Measurements from ENCODE around the gene RASSF7.
"Not testable (repeated sequence)": the region's sequence is repeated elsewhere in the genome, so short reads cannot be mapped to it uniquely, and the experiment has no call there.

The RASSF7 gene

DNA sequence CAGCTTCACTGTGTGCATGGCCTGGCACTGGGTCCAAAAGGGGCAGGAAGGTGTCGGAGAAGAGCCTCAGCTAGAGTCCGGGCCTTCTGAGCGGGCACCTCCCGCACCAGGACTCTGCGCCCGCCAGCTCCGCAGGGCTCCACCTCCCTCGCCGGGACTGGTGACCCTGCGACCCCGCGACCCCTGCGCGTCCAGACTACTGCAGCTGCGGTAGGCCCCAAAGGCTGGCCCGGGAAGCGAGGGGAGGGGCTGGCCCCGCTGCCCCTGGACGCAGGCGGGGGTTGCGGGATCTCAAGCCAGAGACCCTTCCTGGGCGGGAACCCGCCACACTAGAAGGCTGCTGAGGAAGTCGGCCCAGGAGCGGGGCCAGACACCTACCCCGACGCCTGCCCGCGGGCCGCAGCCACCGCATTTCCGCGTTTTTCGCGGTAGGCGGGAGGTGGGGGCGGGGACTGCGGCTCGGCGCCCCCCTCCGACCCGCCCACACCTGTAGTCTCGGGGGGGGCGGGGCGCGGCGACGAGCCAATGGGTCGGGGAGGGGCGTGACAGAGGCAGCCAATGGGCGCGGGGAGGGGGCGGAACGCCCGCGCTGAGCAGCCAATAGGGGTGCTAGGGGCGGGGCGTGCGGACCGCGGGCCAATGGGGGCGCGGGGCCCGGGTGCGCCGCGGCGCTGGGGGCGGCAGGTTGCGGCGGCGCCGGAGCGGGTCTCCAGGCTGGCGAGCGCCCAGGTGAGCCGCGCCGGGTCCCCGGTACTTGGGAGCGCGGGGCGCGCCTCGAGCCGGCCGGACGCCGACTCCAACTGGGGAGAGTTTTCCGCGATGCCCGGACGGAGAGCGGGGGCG is at the start of gene RASSF7, which contains the start of gene LMNTD2:
Gene RASSF7, plus strand, starts transcription at position 666 of the 843 bp plus-strand sequence. CDS start 799 bp downstream, outside the sequence.
Gene LMNTD2, minus strand, starts transcription at position 434 of the 843 bp plus-strand sequence. Its CDS starts 22 bp downstream, at position 412.
- Histone ChIP-seq H3K9me3 (ENCODE audit: control insufficient read depth, insufficient read depth, low read length) (no peaks in the 10 kb centered on the region), H3K4me1 (ENCODE audit: control insufficient read depth, insufficient read depth, low read length) (peaks cover 3% of the 10 kb centered on the region), H3K36me3 (ENCODE audit: control insufficient read depth, insufficient read depth, low read length) (peaks cover 23% of the 10 kb centered on the region), H3K9ac (ENCODE audit: low read depth, low read length) (peak within 1 kb of the TSS; percentile 79), H3K4me3 (ENCODE audit: low read depth, low read length) (peak within 1 kb of the TSS; percentile 58), H3K27me3 (ENCODE audit: control insufficient read depth, insufficient read depth, low read length) (peaks cover 17% of the 10 kb centered on the region)

DNA sequence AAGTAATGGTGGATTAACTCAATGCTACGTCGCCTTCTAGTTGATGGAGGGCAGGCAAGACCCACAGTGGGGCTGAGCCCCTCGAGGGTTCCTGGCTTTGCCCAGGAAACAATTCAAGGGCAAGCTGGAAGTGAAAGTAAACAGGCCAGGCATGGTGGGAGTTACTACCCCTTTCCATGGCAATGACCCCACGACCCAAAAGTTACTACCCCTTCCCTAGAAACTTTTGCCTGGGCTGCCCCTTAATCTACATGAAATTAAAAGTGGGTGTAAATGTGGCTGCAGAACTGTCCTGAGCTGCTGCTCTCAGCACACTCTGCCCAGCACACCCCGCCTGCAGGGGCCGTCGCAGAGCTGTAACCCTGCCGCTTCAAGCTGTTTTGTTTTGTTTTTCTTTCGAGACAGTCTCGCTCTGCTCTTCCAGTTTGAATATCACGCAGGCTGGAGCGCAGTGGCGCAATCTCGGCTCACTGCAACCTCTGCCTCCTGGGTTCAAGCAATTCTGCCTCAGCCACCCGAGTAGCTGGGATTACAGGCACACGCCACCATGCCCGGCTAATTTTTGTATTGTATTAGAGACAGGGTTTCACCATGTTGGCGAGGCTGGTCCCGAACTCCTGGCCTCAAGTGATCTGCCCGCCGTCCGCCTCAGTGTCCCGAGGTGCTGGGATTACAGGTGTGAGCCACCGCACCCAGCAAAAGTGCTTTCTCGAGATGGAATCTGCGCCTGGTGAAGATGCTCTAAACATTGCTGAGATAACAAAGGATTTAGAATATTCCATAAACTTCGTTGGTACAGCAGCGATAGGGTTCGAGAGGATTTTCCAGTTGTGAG is 47.8 kb upstream of the RASSF7 start:
- Histone ChIP-seq H3K36me3 (ENCODE audit: control insufficient read depth, insufficient read depth, low read length) (peaks cover 5% of the 10 kb centered on the region), H3K27me3 (ENCODE audit: control insufficient read depth, insufficient read depth, low read length) (no peaks in the 10 kb centered on the region), H3K4me3 (ENCODE audit: low read depth, low read length) (no peak overlapping the region), H3K9ac (ENCODE audit: low read depth, low read length) (no peak overlapping the region), H3K9me3 (ENCODE audit: control insufficient read depth, insufficient read depth, low read length) (no peaks in the 10 kb centered on the region), H3K4me1 (ENCODE audit: control insufficient read depth, insufficient read depth, low read length) (no peaks in the 10 kb centered on the region)

GRCh38 chr11:514606-515005 is 46.2 kb upstream of the RASSF7 start:
- H3K4me3 ChIP-seq (ENCODE audit: low read depth, low read length): no peak overlapping the region
- H3K9ac ChIP-seq (ENCODE audit: low read depth, low read length): no peak overlapping the region
- no peaks in the 10 kb centered on the region for H3K4me1 ChIP-seq (ENCODE audit: control insufficient read depth, insufficient read depth, low read length)
- peaks cover 3% of the 10 kb centered on the region for H3K36me3 ChIP-seq (ENCODE audit: control insufficient read depth, insufficient read depth, low read length)
- H3K27me3 ChIP-seq (ENCODE audit: control insufficient read depth, insufficient read depth, low read length): no peaks in the 10 kb centered on the region
- no peaks in the 10 kb centered on the region for H3K9me3 ChIP-seq (ENCODE audit: control insufficient read depth, insufficient read depth, low read length)

GRCh38 chr11:515131-515530 is 45.6 kb upstream of the RASSF7 start:
- Histone ChIP-seq H3K27me3 (ENCODE audit: control insufficient read depth, insufficient read depth, low read length) (no peaks in the 10 kb centered on the region), H3K9ac (ENCODE audit: low read depth, low read length) (no peak overlapping the region), H3K36me3 (ENCODE audit: control insufficient read depth, insufficient read depth, low read length) (peaks cover 3% of the 10 kb centered on the region), H3K4me3 (ENCODE audit: low read depth, low read length) (no peak overlapping the region), H3K9me3 (ENCODE audit: control insufficient read depth, insufficient read depth, low read length) (no peaks in the 10 kb centered on the region), H3K4me1 (ENCODE audit: control insufficient read depth, insufficient read depth, low read length) (no peaks in the 10 kb centered on the region)

DNA sequence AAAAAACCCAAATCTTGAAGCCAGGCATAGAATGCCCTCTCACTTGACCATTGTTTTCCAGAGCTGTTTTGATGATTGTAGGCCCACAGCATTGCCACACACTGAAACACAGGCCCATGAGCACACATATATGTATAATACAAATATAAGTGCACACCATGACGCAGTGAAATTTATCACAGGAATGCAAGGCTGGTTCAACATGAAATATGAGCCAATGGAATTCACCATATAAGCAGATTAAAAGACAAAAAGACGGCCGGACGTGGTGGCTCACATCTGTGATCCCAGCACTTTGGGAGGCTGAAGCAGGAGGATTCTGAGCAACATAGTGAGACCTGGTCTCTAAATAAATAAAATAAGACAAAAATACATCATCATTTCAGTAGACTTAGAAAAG is 44.4 kb upstream of the RASSF7 start:
- Histone ChIP-seq H3K4me1 (ENCODE audit: control insufficient read depth, insufficient read depth, low read length) (no peaks in the 10 kb centered on the region), H3K9me3 (ENCODE audit: control insufficient read depth, insufficient read depth, low read length) (no peaks in the 10 kb centered on the region), H3K4me3 (ENCODE audit: low read depth, low read length) (no peak overlapping the region), H3K27me3 (ENCODE audit: control insufficient read depth, insufficient read depth, low read length) (no peaks in the 10 kb centered on the region), H3K9ac (ENCODE audit: low read depth, low read length) (no peak overlapping the region), H3K36me3 (ENCODE audit: control insufficient read depth, insufficient read depth, low read length) (peaks cover 3% of the 10 kb centered on the region)

DNA sequence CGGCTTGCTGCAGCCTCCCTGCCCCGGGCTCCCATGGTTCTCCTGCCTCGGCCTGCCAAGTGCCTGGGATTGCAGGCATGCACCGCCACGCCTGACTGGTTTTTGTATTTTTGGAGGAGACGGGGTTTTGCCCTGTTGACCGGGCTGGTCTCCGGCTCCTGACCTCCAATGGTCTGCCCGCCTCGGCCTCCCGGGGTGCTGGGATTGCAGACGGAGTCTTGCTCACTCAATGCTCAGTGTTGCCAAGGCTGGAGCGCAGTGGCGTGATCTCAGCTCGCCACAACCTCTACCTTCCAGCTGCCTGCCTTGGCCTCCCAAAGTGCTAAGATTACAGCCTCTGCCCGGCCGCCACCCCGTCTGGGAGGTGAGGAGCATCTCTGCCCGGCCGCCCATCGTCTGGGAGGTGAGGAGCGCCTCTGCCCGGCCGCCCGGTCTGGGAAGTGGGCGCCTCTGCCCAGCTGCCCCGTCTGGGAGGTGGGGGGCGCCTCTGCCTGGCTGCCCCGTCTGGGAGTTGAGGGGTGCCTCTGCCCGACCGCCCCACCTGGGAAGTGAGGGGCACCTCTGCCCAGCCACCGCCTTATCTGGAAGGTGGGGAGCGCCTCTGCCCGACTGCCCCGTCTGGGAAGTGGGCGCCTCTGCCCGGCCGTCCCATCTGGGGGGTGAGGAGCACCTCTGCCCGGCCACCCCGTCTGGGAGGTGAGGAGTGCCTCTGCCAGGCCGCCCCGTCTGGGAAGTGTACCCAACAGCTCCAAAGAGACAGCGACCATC is 43.7 kb upstream of the RASSF7 start:
- H3K36me3 ChIP-seq (ENCODE audit: control insufficient read depth, insufficient read depth, low read length); H3K9ac ChIP-seq (ENCODE audit: low read depth, low read length); H3K4me1 ChIP-seq (ENCODE audit: control insufficient read depth, insufficient read depth, low read length); H3K4me3 ChIP-seq (ENCODE audit: low read depth, low read length); H3K27me3 ChIP-seq (ENCODE audit: control insufficient read depth, insufficient read depth, low read length); H3K9me3 ChIP-seq (ENCODE audit: control insufficient read depth, insufficient read depth, low read length): not testable (repeated sequence)

DNA sequence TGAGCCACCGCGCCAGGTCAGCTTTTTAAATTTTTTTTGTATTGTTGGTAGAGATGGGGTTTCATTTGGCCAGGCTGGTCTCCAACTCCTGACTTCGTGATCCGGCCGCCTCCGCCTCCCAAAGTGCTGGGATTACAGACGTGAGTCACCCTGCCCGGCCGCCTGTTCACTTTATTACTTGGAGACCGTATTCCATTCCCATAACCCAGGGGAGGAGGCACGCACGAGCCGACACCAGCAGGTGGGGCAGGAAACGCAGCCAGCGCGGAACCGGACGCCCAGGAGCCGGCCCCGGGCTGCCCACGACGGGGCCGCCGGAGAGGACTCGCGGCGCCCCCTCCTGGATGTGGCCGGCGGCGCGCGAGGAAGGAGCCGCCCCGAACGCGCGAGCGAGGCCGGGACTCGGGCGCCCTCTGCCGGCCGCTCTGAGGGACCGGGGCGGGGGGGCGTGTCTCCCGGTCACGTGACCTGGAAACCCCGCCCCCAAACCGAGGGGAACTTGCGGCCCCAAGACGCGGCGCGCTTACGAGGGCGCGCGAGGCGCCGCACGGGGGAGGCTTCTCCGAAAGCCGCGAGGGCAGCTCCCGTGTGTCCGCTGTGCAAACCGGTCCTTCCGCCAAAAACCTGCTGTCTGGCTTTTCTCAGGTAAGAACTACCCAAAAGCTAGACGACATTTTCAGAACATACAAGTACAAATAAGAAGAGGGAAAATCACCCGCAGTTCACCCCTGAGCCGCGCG is 42.1 kb upstream of the RASSF7 start:
- H3K9me3 ChIP-seq (ENCODE audit: control insufficient read depth, insufficient read depth, low read length): no peaks in the 10 kb centered on the region
- H3K9ac ChIP-seq (ENCODE audit: low read depth, low read length): no peak overlapping the region
- H3K4me3 ChIP-seq (ENCODE audit: low read depth, low read length): peak overlapping the region; percentile 30
- H3K36me3 ChIP-seq (ENCODE audit: control insufficient read depth, insufficient read depth, low read length): peaks cover 3% of the 10 kb centered on the region
- H3K4me1 ChIP-seq (ENCODE audit: control insufficient read depth, insufficient read depth, low read length): no peaks in the 10 kb centered on the region
- H3K27me3 ChIP-seq (ENCODE audit: control insufficient read depth, insufficient read depth, low read length): no peaks in the 10 kb centered on the region

- Histone ChIP-seq H3K9me3 (ENCODE audit: control insufficient read depth, insufficient read depth, low read length) (no peaks in the 10 kb centered on the region), H3K4me1 (ENCODE audit: control insufficient read depth, insufficient read depth, low read length) (no peaks in the 10 kb centered on the region)
Observed at GRCh38 chr11:520428-521176, 40.2 kb upstream of the RASSF7 start.

GRCh38 chr11:521177-521688 is 39.5 kb upstream of the RASSF7 start:
- Histone ChIP-seq H3K4me1 (ENCODE audit: control insufficient read depth, insufficient read depth, low read length) (no peaks in the 10 kb centered on the region), H3K4me3 (ENCODE audit: low read depth, low read length) (no peak overlapping the region), H3K27me3 (ENCODE audit: control insufficient read depth, insufficient read depth, low read length) (no peaks in the 10 kb centered on the region), H3K9ac (ENCODE audit: low read depth, low read length) (no peak overlapping the region), H3K36me3 (ENCODE audit: control insufficient read depth, insufficient read depth, low read length) (no peaks in the 10 kb centered on the region), H3K9me3 (ENCODE audit: control insufficient read depth, insufficient read depth, low read length) (no peaks in the 10 kb centered on the region)

More at GRCh38 chr11:520428-521176, 40.2 kb upstream of the RASSF7 start:
- no peak overlapping the region for H3K4me3 ChIP-seq (ENCODE audit: low read depth, low read length)
- H3K9ac ChIP-seq (ENCODE audit: low read depth, low read length): no peak overlapping the region
- H3K36me3 ChIP-seq (ENCODE audit: control insufficient read depth, insufficient read depth, low read length): peaks cover 3% of the 10 kb centered on the region
- no peaks in the 10 kb centered on the region for H3K27me3 ChIP-seq (ENCODE audit: control insufficient read depth, insufficient read depth, low read length)

GRCh38 chr11:526192-526591 is 34.6 kb upstream of the RASSF7 start:
- H3K4me1 ChIP-seq (ENCODE audit: control insufficient read depth, insufficient read depth, low read length): no peaks in the 10 kb centered on the region
- H3K4me3 ChIP-seq (ENCODE audit: low read depth, low read length): no peak overlapping the region
- H3K27me3 ChIP-seq (ENCODE audit: control insufficient read depth, insufficient read depth, low read length): no peaks in the 10 kb centered on the region
- H3K9ac ChIP-seq (ENCODE audit: low read depth, low read length): no peak overlapping the region
- no peaks in the 10 kb centered on the region for H3K9me3 ChIP-seq (ENCODE audit: control insufficient read depth, insufficient read depth, low read length)
- H3K36me3 ChIP-seq (ENCODE audit: control insufficient read depth, insufficient read depth, low read length): peaks cover 2% of the 10 kb centered on the region
